ENCODE results near the gene NAP1L3.

NAP1L3 gene

DNA sequence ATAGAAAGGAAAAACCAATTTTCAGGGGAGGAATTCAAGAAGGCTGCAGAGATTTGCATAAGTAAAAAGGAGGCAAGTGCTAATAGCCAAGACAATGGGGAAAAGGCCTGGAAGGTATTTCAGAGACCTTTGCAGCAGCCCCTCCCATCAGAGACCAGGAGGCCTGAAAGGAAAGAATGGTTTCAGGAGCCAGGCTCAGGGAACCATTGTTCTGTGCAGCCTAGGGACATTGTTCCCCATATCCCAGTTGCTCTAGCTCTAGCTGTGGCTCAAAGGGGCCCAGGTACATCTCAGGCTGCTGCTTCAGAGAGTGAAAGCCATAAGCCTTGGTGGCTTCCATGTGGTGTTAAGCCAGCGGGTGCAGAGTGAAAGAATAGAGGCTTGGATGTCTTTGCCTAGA, 24.0 kb downstream of the NAP1L3 start:
- Mint-ChIP-seq H3K27me3 (ENCODE audit: low read depth, poor library complexity) (no peaks in the 10 kb centered on the region), H3K36me3 (ENCODE audit: low read depth) (no peaks in the 10 kb centered on the region), H3K27ac (no peak overlapping the region), H3K4me1 (no peaks in the 10 kb centered on the region), H3K9me3 (peaks cover 9% of the 10 kb centered on the region), H3K4me3 (no peak overlapping the region)
- DNase-seq, result no peak
- TF ChIP-seq, protein P1, sequence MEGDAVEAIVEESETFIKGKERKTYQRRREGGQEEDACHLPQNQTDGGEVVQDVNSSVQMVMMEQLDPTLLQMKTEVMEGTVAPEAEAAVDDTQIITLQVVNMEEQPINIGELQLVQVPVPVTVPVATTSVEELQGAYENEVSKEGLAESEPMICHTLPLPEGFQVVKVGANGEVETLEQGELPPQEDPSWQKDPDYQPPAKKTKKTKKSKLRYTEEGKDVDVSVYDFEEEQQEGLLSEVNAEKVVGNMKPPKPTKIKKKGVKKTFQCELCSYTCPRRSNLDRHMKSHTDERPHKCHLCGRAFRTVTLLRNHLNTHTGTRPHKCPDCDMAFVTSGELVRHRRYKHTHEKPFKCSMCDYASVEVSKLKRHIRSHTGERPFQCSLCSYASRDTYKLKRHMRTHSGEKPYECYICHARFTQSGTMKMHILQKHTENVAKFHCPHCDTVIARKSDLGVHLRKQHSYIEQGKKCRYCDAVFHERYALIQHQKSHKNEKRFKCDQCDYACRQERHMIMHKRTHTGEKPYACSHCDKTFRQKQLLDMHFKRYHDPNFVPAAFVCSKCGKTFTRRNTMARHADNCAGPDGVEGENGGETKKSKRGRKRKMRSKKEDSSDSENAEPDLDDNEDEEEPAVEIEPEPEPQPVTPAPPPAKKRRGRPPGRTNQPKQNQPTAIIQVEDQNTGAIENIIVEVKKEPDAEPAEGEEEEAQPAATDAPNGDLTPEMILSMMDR (IDR thresholded peaks at IDR 0.05), result no peak

DNA sequence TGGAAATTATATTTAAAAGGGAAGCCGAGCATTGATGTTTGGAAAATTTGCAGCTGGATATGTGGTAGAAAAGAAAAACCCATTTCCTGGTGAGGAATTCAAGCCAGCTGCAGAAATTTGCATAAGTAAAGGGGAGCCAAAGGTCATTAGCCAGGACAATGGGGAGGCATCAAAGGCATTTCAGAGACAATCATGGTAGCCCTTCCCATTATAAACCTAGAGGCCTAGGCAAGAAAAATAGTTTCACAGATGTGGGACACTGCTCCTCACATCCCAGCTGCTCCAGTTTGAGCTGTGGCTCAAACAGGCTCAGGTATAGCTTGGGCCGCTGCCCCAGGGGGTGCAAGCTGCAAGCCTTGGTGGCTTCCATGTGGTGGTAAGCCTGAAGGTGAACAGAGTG, 35.8 kb downstream of the NAP1L3 start:
- Mint-ChIP-seq H3K36me3 (ENCODE audit: low read depth) (no peaks in the 10 kb centered on the region), H3K27me3 (ENCODE audit: low read depth, poor library complexity) (no peaks in the 10 kb centered on the region), H3K4me3 (no peak overlapping the region), H3K9me3 (peaks cover 9% of the 10 kb centered on the region), H3K27ac (no peak overlapping the region), H3K4me1 (no peaks in the 10 kb centered on the region)
- TF ChIP-seq, protein P1 (IDR thresholded peaks at IDR 0.05), result no peak
- DNase-seq, result no peak

Measured in nephron progenitor cell (in vitro differentiated cells).